ENCODE data around the gene TSHR.
"Not testable (repeated sequence)": the region's sequence is repeated elsewhere in the genome, so short reads cannot be mapped to it uniquely, and the experiment has no call there.

Gene TSHR

GRCh38 chr14:81004575-81004974 is 49.2 kb downstream of the TSHR start:
- DNase-seq = no peak

DNA sequence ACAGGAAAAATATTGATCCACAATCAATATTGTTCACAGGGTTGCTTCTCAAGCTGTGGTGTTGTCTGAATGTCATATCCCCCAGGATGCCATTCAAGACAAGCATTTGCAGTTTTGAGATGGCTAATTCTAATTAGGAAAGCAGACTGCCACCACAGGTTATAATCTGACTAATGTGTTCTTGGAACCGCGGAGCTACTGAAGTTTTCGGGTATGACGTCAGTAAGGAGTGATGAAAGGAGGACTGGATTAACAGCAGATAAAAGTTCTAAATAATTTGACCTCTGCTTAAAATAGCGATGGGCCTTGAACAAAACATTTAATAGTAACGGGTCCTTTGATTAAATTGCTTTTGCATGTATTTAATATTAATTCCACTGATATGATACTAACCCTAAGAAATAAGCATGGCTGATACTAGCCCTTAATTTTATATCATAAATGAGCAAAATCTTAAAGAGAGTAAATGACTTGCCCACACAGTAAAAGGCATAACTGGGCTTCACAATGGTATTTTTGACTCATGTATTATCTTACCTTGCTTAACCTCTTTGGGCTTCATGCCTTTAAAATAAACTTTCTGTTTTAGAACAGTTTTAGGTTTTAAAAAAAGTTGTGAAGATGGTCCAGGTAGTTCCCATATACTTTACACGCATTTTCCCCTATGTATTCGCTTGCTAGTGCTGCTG is 50.3 kb downstream of the TSHR start:
- no peak for DNase-seq

GRCh38 chr14:81006266-81006665 is 50.8 kb downstream of the TSHR start:
- DNase-seq = no peak

DNA sequence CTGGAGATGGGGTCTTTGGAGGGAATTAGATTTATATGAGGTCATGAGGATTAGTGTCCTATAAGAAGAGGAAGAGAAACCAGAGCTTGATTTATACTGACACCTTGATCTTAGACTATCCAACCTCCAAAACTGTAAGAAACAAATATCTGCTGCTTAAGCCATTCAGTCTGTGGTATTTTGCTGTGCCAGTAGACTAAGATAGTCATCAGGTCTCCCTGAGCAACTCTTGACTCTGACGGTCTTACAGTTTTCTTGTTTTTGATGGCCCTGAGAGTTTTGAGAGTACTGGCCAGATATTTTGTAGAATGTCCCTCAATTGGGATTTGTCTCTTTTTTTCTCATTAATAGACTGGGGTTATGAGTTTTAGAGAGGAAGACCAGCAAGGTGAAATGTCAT is 51.7 kb downstream of the TSHR start:
- DNase-seq = no peak

GRCh38 chr14:81009346-81009745 is 53.9 kb downstream of the TSHR start:
- no peak for DNase-seq

- no peak for DNase-seq
Measured at GRCh38 chr14:81018251-81018650, 62.8 kb downstream of the TSHR start.

GRCh38 chr14:81018684-81019083 is 63.3 kb downstream of the TSHR start:
- no peak for DNase-seq

- DNase-seq = not testable (repeated sequence)
Measured at GRCh38 chr14:81019113-81019512, 63.7 kb downstream of the TSHR start.

DNA sequence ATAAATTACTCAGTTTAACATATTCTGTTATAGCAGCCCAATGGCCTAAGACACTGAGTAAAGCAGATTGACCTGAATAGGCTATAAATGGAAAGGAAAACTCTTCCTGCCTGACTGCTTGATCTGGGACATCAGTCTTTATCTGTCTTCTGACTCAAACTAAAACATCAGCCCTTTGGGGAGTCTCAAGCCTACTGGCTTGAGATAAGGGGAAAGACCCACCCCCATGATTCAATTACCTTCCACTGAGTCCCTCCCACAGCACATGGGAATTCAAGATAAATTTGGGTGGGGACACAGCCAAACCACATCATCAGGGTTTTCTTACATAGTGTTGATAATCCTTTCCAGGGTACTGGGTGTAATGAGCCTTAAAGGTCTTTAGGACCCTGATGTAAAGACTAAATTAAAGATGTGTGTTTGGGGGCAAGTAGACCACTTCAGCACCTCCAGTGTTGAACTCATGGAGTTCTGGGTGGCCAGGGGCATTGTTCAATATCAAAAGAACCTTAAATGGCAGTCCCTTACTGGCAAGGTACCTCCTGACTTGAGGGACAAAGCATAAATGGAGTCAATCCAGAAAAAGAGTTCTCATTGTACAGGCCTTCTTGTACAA is 67.8 kb downstream of the TSHR start:
- no peak for DNase-seq

DNA sequence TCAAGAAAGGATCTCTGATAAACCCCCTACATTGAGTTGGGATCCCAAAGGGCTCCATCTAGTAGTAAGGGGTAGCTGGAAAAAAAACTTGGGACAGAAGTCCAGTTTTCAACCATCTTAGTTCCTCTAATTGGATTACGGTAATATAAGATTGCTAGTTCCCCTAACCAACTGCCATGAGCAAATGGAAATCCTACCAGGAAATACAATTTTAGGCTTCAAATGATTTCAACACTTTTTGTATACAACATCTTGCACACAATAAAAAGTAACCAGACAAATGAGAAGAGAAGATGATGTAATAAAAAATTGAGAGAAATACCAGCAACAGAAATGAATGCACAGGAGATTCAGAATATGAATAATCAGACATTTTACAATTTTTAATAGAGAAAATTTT is 73.0 kb downstream of the TSHR start:
- DNase-seq = no peak

GRCh38 chr14:81031488-81031887 is 76.1 kb downstream of the TSHR start:
- DNase-seq = no peak

- DNase-seq = no peak
Measured at GRCh38 chr14:81033698-81034240, 78.3 kb downstream of the TSHR start.

GRCh38 chr14:81042438-81042837 is 87.0 kb downstream of the TSHR start:
- DNase-seq = no peak

- no peak for DNase-seq
Measured at GRCh38 chr14:81051547-81051946, 96.1 kb downstream of the TSHR start.

DNA sequence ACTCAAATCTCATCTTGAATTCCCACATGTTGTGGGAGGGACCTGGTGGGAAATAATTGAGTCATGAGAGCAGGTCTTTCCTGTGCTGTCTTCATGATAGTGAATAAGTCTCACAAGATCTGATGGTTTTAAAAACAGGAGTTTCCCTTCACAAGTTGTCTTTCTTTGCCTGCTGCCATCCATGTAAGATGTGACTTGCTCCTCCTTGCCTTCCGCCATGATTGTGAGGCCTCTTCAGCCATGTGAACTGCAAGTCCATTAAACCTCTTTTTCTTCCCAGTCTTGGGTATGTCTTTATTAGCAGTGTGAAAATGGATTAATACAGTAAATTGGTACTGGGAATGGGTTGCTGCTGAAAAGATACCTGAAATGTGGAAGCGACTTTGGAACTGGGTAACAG is 98.6 kb downstream of the TSHR start:
- not testable (repeated sequence) for DNase-seq

DNA sequence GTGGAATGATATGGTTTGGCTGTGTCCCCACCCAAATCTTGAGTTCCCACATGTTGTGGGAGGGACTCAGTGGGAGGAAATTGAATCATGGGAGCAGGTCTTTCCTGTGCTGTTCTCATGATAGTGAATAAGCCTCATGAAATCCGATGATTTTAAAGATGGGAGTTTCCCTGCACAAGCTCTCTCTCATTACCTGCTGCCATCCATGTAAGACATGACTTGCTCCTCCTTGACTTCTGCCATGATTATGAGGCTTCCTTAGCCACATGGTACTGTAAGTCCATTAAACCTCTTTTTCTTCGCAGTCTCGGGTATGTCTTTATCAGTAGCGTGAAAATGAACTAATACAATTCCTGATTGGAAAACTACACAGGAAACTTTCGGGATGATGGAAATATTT is 100.5 kb downstream of the TSHR start:
- DNase-seq = no peak

DNA sequence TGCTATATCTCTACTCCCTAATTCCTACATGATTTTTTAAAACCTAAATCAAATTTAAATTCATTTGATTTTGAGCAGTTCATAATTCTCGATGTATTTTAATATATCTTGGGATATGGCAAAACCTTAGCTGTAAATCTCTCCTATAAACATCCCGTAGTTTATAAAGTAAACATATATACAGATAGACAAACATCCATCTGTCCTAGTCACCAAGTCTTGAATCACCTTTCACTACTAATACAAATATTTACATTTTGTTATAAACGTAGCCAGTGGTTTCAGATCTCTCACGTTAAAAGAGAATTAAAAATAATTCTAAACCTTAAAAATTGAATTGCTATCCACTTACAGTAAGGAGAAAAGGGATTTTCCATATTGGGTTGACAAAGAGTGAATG is 107.0 kb downstream of the TSHR start:
- no peak for DNase-seq

DNA sequence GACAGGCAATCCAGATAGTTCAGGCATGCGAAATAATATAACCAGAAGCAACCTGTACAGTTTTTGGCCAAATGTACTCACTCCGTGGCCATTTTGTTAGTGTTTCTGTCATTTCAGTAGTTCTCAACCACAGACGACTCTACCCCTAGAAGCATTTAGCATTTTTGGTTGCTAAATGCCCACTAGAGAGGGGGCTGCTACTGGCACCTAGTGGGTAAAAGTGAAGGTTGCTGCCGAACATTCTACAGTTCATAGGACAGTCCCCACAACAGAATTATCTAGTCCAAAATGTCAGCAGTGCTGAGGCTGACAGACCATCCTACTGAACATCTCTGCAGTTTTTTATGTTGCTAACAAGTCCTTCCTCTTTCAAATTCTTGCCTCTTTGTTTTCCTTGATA is 107.4 kb downstream of the TSHR start:
- DNase-seq = no peak

DNA sequence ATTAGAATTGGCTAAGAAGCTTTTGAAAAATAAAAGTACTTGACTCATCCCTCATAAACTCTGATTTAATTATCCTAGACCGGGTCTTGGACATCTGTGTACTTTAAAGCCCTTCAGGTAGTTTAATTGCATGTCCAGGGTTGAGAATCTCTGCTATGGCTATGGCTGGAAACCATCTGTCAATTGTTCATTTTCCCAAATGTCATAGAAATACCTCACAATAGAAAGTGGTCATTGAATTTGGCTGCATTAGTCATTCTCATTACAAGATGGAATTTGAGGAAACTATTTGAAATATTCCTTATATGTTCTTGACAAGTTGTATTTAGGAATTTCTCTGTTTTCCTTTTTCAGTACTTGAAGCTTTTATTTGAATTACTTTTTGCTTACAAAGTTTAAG is 111.3 kb downstream of the TSHR start:
- no peak for DNase-seq

GRCh38 chr14:81067156-81067555 is 111.7 kb downstream of the TSHR start:
- DNase-seq = no peak

DNA sequence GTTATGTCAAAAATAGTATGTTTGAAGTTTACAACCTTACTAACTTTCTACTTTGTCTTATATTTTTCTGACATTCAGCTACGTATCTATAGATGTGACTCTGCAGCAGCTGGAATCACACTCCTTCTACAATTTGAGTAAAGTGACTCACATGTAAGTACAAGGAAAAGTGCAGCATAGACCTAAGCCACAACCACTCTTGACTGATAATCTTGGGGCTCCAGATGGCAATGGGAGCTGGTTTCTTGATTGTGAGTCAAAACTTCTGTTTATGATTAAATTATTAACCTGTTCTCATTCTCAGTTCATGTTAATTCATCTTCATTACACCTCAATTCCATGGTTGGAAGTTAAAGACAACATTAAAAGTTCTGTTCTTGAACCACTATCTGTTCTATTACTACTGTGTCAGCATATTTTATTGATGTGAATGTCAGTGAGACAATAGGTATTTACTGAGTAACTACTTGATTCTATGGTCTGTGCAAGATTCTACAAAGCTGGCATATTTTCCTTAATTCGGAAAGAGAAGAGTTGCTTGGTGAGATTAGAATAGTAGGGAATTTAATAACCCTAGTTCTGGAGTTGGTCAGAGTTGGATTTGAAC is 112.9 kb downstream of the TSHR start:
- DNase-seq = no peak

DNA sequence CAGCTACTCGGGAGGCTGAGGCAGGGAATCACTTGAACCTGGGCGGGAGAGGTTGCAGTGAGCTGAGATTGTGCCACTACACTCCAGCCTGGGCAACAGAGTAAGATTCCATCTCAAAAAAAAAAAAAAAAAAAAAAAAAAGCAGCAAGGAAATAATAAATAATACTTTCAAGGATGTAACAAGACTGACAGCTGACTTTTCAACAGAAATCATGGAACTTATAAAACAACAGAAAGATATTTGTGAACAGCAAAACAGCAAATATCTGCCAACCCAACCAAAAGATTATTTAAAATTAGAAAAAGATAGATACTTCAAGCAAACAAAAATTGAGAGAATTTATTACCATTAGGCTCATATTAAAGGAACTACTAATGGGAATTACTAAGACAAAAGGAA is 115.1 kb downstream of the TSHR start:
- DNase-seq = no peak

DNA sequence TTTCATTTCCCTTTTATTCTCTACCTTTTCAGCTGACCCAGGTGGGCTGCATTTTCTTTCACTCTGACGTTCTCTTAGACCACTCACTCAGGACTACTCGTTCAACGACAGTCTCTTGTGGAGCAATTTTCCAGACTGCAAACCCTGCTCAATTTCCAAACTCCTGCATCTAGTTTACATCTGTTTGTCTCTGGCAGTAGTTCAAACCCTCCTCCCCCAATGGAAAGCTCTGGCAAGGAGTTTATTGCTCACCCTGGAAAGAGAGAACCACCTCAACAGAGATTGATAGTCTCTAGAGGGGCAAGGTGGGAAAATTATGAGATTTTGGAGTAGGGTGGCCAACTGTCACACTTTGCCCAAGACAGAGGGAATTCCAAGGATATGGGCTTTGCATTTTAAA is 130.2 kb downstream of the TSHR start:
- DNase-seq = no peak

- no peak for DNase-seq
Measured at GRCh38 chr14:81087230-81087629, 131.8 kb downstream of the TSHR start.
